Measurements from ENCODE around the gene ABCD2.
"Not testable (repeated sequence)": the region's sequence is repeated elsewhere in the genome, so short reads cannot be mapped to it uniquely, and the experiment has no call there.

The ABCD2 gene

DNA sequence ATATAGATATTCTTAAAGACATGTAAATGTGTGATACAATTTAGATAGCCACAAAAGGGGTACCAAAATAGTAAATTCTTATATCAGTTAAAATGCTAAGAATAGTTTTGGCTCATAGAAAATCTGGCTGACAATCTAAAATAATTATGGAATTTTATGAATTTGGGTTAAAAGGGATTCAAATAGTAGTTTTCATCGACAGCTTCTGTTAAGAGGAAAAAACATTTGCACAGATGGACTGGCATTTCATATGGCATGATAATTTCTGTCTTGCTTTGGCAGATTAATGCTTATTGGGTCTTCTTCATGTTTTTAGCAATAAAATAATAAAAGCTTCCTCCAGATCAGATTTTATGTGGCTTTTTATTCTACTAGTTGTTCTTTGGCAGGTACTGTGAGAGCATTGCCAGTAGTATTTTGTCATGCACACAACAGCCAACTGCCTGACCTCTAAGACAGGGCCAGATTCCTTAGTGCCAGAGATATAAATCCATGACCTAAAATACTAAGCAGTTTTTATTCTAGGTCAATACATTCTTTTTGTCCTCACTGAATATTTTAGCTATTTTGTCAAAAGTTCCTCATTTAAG is 9.1 kb downstream of the ABCD2 start:
- DNase-seq: no peak

DNA sequence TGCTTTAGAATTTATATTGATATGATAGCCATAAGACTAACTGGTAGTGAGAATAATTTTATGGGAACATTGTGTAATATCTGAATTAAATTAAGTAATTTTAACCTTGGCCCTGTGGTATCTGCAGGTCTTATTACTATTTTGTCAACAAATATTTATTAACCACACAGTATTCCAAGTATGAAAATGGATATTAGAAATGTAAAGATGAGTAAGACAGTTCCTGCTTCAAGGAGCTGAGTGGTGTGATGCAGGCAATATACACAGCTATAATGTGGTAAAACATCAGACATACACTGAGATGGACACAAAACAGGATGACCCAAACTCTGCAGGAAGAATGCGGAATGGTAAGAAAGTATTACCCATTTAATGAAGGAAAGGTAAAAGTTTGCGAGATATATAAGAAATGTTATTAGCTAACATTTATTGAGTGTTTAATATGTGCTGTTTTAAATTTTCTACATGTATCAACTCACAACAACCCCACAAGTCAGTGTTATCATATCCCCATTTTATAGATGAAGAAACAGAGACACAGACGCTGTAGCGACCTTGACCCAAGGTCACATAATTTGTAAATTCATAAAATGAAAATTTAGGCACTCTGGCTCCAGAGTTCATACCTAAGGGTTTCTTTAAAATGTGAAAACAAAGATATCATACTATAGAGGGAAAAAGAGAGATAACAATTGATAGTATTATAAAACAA is 12.7 kb downstream of the ABCD2 start:
- DNase-seq: no peak

DNA sequence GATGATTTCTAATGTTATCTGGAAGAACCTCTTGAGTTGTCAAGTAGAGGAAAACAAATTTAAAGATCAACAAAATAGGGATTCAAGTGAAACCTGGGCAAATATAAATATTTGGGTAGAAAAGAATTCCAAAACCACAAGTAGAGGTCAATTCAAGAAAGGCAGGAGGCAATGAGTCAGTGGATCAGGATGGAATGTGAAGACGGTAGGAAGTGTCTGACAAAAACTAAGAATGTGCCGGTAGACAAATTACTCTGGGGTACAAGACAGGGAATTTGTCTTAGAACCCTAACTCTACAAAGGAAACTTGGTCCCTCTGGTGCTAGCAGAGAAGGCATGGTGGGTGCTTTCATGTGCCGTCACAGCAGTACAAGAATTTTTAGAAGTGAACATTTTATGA is 13.6 kb downstream of the ABCD2 start:
- no peak for DNase-seq

DNA sequence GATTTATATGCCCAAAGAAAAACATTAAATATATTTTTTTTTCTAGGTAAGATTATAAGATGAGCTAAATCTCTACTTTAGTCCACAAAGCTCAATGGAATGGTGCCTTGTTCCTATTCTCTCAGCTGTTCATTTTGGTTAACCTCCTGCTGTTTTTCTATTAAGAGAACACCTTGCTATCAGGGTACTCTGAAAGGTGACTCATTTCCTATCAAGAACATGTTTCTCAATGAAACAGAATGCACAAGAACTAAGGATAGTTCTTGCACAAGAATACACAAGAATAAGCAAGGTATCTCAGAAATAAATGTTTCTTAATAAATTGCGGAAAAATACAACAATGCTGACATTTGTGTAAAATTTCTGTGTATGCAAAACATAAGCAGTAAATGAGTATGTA is 14.1 kb downstream of the ABCD2 start:
- no peak for DNase-seq

DNA sequence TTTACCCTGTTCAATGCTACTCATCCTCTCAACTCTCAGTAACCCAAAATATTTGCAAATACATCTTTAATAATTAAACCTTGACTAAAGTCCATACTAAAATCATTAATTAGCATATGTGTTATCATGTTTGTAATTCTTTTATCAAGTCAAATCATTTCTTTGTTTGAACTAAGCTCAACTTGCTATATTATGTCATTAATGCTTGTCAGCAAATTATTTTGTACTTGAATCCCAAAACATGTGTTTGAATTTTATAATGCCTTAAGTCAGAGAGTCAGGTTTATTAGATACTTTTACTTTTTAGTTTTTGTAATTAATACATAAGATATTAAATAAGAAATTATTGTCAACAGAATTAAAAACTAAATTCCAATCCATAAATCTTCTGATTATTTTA is 16.5 kb downstream of the ABCD2 start:
- no peak for DNase-seq

DNA sequence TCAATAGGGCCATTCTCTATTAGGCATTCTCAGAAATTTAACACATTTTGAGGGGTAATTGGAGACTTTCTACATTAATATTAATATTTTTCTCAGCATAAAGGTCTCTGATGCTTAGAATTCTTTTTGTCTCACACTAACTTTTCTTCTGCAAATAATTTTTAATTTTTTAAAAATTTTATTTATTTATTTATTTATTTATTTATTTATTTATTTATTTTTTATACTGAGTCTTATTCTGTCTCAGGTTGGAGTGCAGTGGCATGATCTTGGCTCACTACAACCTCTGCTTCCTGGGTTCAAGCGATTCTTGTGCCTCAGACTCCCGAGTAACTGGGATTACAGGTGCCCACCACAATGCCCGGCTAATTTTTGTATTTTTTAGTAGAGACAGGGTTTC is 17.7 kb downstream of the ABCD2 start:
- not testable (repeated sequence) for DNase-seq

DNA sequence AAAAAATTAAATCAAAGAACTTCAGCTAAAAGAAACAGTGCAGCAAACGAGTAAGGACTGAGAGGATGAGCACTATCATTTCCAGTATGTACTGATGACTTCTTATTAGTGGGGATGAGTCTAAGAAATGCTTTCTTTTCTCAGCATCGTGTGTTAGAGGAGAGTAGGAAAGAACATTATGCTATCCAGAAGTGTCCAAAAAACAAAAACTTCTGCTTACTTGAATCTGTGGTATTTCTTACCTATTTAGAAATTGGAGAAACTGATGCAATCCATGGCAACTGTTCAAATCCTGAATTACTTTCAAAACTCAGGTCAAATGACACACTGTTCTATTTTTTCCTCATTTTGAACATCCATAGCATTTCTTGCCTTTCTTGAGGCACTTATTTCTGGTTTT is 23.7 kb downstream of the ABCD2 start:
- DNase-seq: no peak

DNA sequence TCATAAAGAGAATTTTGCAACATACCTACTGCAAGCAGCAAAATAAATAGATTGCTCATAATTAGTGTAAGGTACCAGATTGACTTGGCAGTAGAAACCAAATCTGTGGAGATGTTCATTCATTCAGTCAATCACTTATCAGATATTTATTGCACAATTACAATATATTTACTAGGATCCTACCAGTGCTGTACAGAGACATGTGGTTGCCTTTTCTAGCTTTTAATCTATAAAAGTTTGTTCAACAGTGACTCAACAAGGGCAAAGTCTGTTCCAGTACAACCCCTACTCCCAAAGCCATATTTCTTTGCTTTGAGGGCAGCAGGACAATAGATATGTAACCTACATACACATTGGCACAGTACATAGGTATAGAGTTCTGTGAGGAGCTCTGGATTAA is 27.3 kb downstream of the ABCD2 start:
- no peak for DNase-seq

DNA sequence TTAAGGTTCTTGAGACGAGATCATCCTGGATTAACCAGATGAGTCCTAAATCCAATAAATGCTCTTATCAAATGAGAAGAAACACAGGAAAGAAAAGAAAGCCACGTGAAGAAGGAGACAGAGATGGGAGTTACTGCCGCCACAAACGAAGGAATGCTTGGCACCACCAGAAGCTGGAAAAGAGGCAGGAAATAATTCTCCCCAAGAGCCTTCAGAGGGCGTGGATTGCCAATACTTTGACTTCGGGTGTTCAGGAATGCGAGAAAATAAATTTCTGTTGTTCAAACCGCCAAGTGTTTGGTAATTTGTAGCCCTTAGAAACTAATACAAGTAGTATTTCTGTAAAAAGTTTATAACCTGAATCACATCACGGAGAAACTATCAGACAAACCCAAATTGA is 31.3 kb downstream of the ABCD2 start:
- DNase-seq: no peak

DNA sequence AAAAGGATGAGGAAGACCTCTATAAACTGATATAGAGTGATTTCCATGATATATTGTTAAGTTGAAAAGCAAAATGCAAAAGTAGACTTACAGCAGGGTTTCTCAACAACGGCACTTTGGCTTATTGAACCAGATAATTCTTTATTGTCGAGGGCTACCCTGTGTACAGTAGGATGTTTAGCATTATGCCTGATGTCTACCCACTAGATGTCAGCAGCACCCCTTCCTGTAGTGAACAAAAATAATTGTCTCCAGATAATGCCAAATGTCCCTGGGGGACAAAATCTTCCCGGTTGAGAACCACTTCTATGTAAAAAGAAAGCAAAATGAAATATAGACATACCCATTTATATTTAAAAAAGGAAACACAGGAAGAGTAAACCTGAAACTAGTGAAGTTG is 32.4 kb downstream of the ABCD2 start:
- no peak for DNase-seq

DNA sequence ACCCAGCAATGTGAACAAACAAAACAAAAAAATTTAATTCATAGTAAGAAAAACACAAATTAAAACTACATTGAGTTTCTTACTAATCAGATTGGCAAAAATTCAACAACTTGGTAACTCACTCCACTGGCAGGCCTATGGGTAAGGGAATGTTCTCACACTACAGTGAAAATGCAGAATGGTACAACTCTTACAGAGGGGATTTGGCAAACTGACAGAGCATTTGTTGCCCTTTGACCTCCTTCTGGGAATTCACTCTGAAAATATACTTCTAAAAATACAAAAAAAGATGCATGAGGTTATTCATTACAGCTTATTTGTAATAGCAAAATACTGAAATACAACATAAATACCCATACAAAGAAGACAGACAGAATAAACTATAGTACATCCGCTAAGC is 32.8 kb downstream of the ABCD2 start:
- no peak for DNase-seq

DNA sequence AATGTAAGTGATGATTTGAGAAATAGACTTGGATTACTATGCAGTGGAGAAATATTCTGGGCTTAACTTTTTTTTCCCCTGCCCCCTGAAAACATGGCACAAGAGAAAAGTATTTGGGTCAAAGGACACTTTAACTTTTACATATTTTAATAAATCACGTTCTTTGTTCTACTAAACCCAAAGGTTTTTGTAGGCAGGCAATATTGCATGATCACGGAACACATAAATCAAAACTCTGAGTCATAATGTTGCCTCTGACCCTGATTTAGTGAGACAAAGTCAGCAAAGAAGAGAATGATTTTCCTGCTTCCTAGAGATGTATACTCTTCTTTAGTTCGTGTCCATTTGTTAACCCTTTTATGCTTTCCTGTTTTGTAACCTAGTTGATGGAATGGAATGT is 38.0 kb downstream of the ABCD2 start:
- no peak for DNase-seq

DNA sequence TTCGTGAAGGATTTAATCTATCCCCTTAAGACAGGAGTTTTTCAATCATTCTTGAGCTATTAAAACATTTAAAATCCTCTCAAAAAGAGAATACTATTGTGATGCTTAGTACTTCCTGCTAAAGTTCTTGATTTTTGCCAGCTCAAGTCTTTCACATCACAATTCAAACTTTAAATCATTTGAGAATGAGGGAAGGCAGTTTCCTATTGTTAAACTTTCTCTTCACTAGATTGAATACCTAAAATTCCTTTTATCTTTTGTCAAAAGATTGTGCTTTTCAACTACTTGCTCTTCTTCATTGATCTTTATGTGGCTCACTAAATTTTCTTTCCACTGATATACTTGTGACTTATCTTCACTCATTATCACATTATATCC is 44.1 kb downstream of the ABCD2 start:
- no peak for DNase-seq

DNA sequence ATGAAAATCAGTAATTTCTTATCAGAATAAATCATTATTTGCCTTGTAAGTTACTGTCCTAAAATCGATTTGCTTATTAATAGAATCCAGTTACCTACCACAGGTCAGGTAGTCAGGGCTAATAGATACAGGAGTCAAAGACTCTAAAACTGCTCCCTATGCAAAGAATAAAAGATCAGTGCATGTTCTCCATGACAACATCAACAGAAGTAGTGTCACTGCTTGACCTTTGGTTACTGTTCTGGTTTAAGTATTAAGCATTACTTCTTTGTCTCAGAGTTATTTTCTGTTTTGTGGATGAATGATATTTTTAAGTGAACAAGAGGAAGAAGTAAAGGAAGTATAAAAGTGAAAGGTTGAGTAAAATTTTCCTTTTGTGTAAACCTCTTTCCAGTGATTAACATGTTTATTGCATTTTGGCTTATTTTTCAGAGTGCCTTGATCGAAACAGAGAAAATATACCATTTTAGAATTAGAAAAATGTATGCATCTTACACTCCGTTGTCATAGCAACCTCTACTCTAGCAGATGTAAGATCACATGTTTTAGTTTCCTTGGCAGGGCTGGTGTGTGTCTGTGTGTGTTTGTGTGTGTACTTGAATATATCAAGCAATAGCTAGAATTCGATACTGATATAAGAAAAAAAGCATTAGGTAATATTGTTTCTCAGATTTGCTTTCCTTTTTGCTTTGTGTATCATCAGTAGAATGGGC is 44.7 kb downstream of the ABCD2 start:
- DNase-seq: no peak

DNA sequence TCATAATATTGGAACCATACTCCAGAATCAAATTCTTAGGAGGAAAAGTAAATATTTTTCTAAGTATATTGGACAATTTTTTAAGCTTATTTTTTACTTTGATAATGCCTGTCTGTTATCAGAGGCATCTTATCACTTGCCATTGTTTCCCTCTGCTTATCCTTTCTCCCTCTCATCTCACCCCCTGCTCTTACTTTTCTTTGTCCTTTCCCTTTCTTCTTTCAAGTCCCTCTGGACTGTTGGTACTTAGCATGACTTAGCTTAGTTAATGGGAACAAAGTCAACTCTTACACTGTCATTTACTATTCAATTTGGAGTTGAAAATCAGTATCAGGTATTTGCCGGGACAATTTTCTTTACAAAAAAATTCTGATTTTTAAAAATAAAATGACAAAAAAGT is 45.2 kb downstream of the ABCD2 start:
- DNase-seq: no peak

DNA sequence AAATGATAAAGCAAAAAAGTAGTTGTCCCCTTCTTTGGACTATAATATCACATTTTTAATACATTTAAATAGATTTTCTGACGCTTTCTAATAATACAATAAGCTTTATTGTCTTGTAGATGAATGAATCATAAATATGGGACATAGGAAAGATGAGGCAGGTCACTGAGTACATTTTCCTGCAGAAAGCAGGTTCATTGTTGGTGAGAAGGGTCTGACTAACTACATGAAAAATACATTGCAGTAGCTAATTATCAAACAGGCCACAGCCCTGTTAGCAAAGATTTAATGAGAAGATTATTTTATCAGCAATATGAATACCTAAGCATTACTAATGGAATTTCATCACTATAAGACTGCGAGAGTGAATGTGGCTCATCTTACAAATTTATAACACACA is 45.6 kb downstream of the ABCD2 start:
- no peak for DNase-seq

DNA sequence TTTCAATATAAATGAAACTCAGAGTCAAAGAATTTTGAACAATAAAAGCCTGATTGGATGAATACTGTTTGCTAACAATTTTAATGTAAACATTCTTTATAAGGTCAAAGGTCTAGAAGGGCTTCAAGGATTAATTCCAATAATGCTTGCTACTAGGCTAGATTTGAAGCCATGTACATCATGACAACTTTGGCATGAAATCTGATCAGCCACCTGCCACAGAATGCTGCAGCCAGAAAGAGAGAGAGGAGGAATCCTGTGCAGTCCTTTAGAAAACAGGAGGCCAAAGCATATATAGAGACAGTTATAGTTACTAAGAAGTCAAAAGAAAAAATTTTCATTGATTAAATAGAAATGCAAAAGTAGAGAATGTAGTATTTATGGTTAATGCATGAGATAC is 47.1 kb downstream of the ABCD2 start:
- DNase-seq: no peak

DNA sequence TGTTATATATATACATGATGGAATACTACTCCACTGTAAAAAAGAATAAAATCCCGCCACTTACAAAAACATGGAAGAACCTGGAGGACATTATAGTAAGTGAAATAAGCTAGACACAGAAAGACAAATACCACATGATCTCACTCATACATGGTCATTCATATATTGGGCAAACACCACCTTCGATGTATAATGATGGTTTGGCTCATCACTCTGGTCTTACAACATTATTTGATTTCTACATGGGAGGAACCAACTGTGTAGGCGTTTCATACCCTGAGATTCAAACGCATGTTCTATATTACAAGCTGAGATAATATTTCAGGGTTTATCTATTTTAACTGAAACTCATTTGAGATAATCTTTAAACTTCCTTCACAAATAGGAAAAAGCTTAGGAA is 48.3 kb downstream of the ABCD2 start:
- no peak for DNase-seq

DNA sequence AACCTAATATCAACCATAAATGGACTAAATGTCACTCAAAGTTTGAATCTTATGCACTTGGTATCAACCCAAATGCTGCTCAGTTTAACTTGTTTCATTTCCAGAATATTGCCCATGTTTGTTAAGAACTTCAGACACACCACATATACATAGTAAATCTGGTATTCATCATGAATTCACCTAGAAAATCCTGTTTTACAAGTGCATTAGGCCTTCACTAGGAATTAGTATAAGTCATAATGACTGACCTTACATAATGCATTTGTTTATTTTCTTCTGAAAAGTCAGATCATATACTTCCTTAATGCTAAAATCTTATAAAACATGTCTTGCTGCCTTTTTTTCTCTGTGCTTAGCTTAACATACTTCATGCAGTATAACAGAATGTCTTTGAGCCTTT is 66.1 kb downstream of the ABCD2 start:
- no peak for DNase-seq

DNA sequence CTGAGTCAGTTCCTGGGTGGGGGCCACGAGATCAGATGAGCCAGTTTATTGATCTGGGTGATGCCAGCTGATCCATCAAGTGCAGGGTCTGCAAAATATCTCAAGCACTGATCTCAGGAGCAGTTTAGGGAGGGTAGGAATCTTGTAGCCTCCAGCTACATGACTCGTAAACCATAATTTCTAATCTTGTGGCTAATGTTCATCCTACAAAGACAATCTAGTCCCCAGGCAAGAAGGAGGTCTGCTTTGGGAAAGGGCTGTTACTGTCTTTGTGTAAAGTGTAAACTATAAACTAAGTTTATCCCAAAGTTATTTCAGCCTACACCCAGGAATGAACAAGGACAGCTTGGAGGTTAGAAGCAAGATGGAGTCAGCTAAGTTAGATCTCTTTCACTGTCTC is 75.4 kb downstream of the ABCD2 start:
- not testable (repeated sequence) for DNase-seq

DNA sequence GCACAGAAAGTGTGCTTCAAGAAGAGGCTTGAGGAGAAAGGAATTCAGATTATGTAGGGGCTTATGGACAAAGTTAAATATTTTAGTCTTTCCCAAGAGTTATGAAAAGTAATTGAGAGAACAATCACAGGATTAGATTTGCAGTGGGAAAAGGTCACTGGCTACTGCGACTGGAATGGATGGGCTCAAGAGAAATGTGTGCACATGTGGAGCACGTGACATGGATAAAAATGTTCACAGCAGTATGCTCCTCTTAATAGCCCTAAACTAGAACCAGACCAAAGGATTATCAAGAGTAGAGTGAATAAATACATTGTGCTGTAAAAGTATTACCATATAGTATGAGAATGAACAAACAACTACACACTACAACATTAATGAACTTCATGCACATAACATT is 78.1 kb downstream of the ABCD2 start:
- DNase-seq: no peak

DNA sequence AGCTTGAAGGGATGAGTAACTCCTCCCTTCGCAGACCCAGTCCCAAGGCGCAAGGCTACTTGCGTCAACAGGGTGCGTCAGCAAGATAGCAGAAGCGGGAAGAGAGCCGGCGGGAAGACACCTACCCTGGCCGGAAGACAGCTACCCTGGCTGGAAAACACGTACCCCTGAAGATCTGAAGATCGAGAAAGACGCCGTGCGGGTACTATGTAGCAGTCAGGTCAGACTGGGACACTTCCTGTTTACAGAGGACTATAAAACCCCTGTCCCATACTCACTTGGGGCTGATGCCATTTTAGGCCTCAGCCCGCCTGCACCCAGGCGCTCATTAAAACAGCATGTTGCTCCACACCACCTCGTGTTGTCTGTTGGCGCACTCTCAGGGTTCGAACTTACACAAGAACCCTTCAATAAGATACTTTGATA is 80.9 kb downstream of the ABCD2 start:
- DNase-seq: no peak

DNA sequence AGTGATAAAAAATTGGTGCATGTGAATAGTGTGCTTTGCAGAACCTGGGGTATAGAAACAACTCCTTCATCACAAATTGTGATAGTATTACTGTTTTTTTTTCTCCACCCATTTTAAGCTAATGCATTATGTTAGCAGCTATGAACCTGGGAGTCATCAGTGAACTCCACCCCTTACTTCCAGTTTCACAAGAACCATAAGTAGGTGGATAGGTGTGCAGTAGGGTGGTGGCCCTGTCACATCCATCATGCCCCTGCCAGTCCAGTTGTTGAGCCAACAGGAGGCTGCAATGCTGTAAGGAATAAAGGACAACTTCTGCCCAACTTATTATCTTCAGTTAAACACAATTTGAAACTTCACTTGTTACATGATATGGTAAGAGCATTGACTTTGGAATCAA is 85.7 kb downstream of the ABCD2 start:
- DNase-seq: no peak

DNA sequence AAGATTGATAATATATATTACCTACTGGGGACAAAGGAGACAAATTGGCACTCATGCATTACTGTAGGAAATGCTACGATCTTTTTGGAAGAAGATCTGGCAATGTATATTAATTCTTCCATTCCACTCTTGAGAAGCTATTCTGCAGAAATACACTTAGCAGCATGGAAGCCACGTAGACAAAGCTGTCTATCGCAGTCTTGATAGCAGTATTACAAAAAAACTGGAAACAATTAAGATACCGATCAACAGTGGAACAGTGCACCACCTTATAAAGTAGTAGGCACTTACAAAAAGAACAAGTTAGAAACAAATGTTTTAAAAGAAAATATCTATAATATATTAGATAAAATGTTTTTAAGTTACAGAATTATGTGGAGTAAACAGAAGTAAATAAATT is 87.2 kb downstream of the ABCD2 start:
- DNase-seq: no peak

DNA sequence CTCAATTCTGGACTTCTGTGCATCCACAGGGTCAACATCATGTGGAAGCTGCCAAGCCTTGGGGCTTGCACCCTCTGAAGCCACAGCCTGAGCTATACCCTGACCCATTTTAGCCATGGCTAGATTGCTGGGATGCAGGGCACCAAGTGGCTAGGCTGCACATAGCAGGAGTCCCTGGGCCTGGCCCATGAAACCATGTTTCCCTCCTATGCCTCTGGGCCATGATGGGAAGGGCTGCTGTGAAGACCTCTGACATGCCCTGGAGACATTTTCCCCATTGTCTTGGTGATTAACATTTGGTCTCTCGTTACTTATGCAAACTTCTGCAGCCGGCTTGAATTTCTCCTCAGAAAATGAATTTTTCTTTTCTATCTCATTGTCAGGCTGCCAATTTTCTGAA is 92.6 kb downstream of the ABCD2 start:
- DNase-seq: no peak
